Effector CD4-positive, alpha-beta T cell (primary cell): ENCODE data around the gene GARIN5A.
A peak's percentile ranks its signal among the peaks of the same experiment; 100 is the strongest.
"Not testable (repeated sequence)": the region's sequence is repeated elsewhere in the genome, so short reads cannot be mapped to it uniquely, and the experiment has no call there.

Experiments
- DNase-seq: peaks from one replicate; pipeline ENCODE4 v3.0.0-alpha.2; 2020

Gene GARIN5A

GRCh38 chr19:50486823-50487515 is 10.3 kb upstream of the GARIN5A start:
- peak; percentile 34 for DNase-seq

- no peak for DNase-seq
Measured at GRCh38 chr19:50485284-50485955, 8.8 kb upstream of the GARIN5A start.

GRCh38 chr19:50482916-50483315 is 6.3 kb upstream of the GARIN5A start:
- no peak for DNase-seq

- no peak for DNase-seq
Measured at GRCh38 chr19:50482271-50482855, 5.7 kb upstream of the GARIN5A start.

GRCh38 chr19:50481351-50482149 is 4.9 kb upstream of the GARIN5A start:
- DNase-seq, result no peak

GRCh38 chr19:50480281-50481111 is 3.8 kb upstream of the GARIN5A start:
- no peak for DNase-seq

GRCh38 chr19:50479761-50480251 is 3.2 kb upstream of the GARIN5A start:
- no peak for DNase-seq

GRCh38 chr19:50478901-50479715 is 2.5 kb upstream of the GARIN5A start:
- no peak for DNase-seq

- no peak for DNase-seq
Measured at GRCh38 chr19:50477751-50478515, 1.3 kb upstream of the GARIN5A start.

GRCh38 chr19:50476907-50477238 is 225 bp upstream of the GARIN5A start:
- DNase-seq, result no peak

GRCh38 chr19:50475736-50476223 is 868 bp downstream of the GARIN5A start:
- no peak for DNase-seq

- no peak for DNase-seq
Measured at GRCh38 chr19:50475101-50475568, 1.5 kb downstream of the GARIN5A start.

GRCh38 chr19:50473336-50473735 is 3.3 kb downstream of the GARIN5A start:
- DNase-seq, result not testable (repeated sequence)

- no peak for DNase-seq
Measured at GRCh38 chr19:50468818-50469217, 7.8 kb downstream of the GARIN5A start.

GRCh38 chr19:50467566-50467965 is 9.1 kb downstream of the GARIN5A start:
- no peak for DNase-seq

GRCh38 chr19:50466706-50467039 is 10.0 kb downstream of the GARIN5A start:
- DNase-seq, result no peak

- DNase-seq, result no peak
Measured at GRCh38 chr19:50465986-50466705, 10.5 kb downstream of the GARIN5A start.

GRCh38 chr19:50465000-50465399 is 11.6 kb downstream of the GARIN5A start:
- no peak for DNase-seq

- DNase-seq, result no peak
Measured at GRCh38 chr19:50464348-50464747, 12.3 kb downstream of the GARIN5A start.

- DNase-seq, result no peak
Measured at GRCh38 chr19:50462970-50463369, 13.7 kb downstream of the GARIN5A start.
